NCI-H526 (cell line): Measurements from ENCODE around the gene MSANTD3.
"Not testable (repeated sequence)": the region's sequence is repeated elsewhere in the genome, so short reads cannot be mapped to it uniquely, and the experiment has no call there.

Experiments used
- DNase-seq, 2 experiments: peaks; one replicate each; lab custom pipeline; 2025; lab: John Stamatoyannopoulos, UW

MSANTD3 gene, protein sequence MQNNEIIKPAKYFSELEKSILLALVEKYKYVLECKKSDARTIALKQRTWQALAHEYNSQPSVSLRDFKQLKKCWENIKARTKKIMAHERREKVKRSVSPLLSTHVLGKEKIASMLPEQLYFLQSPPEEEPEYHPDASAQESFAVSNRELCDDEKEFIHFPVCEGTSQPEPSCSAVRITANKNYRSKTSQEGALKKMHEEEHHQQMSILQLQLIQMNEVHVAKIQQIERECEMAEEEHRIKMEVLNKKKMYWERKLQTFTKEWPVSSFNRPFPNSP

DNA sequence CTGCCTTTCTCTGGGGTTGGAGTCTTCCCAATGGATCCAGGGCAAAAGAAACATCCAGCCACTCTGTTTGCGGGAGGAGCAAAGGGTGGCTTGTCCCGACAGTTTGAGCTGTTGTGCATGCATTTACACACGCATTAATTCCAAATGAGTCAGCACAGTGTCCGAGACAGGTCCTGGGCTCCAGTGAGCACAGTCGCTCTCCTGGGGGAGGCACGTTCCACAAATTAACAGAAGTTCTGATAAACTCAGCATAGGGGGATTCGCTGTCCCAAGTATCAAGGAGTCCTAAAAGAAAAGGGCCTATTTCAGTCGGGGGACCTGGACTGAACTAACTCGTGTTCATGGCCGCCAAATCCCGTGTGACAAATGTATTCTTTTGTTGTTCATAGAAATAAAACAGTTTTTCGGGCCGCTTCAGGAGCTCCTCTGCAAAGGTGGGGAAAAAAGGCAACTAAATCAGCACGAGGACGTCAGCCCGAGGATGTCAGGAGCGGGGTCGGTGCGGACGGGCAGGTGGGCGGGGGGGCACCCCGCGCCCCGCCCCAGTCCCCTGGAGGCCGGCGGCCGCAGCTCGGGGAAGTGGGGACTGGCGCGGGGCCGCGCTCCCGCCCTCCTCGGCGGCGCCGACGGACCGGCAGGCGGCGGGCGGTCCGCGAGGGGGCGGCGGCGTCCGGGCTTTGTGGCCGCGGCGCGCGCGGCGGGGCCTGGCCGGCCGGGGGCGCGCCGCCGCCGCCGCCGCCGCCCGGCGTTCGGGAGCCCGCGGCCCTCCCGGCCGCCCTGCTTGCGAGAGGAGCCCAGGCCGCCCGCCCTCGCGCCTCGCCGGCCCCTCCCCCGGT lies at the start of gene MSANTD3:
Gene MSANTD3, plus strand, starts transcription at position 614 of the 836 bp plus-strand sequence. CDS start 14,796 bp downstream, outside the sequence.
- DNase-seq: peak; percentile 39 to 70

DNA sequence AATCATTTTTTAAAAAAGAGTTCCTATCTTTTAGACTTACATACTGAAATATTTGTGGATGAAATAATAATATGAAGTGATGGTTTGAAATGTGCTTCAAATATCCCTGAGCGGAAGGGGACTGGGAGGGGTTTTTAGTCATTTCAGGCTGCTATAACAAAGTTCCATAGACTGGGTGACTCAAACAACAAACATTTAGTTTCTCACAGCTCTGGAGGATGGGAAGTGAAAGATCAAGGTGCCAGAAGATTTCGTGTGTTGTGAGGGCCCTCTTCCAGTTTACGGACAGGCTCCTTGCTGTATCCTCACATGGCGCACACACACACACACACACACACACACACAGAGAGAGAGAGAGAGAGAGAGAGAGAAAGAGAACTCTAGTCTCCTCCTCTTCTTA lies 47.1 kb upstream of the MSANTD3 start:
- no peak for DNase-seq

DNA sequence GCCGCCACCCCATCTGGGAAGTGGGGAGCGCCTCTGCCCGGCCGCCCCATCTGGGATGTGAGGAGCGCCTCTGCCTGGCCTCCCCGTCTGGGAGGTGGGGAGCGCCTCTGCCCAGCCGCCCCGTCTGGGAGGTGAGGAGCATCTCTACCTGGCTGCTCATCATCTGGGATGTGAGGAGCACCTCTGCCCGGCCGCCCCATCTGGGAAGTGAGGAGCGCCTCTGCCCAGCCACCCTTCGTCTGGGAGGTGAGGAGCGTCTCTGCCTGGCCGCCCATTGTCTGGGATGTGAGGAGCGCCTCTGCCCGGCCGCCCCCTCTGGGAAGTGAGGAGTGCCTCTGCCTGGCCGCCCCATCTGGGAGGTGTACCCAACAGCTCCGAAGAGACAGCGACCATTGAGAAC lies 34.0 kb upstream of the MSANTD3 start:
- DNase-seq: not testable (repeated sequence)

DNA sequence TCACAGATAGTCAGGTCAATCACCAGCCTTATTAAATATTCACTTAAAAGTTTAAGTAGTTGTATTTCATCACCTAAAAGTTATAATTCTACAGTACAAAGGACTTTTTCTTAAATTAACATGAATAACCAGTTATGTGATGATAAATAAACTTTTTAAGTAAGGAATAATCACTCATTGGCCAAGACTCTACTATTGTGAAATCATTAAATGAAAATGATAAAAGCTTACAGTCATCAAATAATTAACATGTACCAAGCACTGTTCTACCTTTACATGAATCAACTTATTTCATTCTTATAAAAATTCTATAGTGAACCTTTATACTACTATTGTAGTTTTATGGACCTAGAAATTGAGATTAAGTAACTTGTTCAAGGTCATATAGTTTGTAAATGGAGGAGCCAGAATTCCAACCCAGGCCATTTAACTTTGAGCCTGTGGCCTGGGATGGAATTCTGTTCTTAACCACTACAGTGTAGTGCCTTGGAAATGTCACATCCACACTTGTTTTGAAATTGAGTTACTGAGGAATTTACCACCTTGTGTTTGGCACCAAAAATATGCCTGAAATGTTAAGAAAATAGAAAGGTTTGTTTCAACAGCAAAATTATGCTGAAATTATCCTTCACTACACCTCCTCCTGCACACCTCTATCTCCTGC lies 32.8 kb upstream of the MSANTD3 start:
- no peak for DNase-seq

DNA sequence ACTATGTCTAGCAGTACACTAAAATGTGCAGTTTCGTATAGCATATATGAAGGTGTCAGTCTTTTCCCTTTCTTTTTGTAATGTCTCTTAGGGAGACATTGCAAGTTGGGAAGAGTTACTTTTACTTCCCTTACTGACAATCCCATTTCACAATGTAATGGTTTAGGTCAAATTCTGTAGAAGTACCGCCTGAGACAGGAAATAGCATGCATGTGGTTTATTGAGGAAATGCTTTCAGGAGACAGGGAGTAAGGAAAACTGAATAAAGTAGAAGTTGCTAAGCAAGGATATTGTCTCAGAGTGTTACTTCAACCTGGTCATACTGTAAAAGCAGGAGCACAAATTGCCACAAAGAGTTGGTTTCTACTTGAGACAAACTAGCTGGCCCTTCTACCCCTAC lies 32.1 kb upstream of the MSANTD3 start:
- DNase-seq: no peak

DNA sequence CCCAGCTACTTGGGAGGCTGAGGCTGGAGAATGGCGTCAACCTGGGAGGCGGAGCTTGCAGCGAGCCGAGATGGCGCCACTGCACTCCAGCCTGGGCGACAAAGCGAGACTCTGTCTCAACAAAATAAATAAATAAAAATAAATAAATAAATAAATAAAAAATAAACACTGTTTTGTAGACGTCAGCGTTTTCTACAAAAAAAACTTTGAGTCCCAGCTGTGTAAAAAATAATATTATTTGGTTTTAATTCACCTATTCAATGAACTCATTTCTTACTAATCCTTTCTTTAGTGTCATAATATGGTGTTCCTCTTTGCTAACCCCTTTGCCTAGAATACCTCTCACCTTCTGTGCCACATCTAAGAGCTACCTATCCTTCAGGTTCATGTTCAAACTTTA lies 30.2 kb upstream of the MSANTD3 start:
- DNase-seq: no peak

DNA sequence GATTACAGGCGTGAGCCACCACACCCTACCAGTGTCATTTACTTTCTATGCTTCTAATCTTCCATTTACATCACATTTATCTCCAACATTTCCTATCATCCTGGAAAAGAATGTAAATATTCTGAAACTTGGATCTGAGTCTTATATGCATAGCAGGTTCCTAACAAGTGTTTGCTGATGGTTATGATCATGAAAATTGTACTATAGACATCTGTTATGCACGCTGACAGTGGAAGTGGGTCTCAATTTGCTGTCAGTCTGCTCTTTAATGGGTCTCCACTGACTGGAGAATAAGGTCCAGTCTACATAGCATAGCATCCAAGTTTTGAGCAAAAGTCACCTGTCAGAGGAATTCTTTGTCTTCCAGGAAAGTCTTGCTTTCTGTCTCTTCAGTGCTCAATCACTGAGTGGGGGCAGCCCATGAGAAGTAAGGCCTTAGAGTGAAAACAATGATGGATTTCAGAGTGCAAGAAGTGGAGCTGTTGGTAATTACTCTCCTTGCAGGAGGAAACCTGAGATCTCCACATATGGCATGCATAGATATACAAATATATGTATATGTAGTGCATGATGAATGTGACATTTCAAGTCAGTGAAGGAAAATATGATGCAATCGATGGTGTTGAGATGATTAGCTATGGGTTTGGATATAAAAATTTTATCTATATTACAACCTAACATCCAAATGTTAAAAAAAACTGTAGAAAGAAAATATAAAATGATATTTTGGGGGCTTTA lies 29.2 kb upstream of the MSANTD3 start:
- peak; percentile 40 to 67 for DNase-seq

DNA sequence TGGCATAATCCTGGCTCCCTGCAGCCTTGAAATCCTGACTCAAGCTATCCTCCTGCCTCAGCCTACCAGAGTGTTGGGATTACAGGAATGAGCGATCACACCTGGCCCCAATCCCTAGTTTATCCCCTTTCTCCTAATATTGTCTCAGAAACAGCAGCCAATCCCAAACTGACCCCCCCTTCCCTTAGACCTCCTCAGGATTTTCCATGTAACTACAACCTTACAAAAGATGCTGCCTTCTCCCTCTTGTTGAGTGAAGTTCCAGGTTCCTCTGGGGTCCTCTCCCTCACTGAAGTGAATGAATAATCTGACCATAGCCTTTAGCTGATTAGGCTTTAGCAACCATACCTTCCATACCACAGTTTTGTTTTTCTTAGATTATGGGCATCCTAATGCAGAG lies 25.9 kb upstream of the MSANTD3 start:
- DNase-seq: no peak

DNA sequence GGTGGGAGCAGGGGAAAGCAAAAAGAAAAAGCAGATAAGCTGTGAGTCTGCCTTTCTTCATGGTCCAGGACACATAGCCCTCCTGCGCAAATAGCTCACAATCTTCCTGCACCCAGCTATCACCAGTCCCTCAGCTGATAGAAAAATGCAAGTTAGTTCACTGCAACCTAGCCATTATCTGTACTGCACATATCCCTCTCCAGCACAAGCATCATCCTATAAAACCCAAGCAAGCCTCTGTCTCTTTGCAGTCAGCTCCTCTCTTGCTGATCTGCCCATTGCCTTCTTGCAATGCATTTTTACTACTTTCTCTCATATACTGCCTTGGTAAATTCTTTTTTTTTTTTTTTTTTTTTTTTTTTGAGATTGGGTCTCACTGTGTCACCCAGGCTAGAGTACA lies 20.0 kb upstream of the MSANTD3 start:
- no peak for DNase-seq

DNA sequence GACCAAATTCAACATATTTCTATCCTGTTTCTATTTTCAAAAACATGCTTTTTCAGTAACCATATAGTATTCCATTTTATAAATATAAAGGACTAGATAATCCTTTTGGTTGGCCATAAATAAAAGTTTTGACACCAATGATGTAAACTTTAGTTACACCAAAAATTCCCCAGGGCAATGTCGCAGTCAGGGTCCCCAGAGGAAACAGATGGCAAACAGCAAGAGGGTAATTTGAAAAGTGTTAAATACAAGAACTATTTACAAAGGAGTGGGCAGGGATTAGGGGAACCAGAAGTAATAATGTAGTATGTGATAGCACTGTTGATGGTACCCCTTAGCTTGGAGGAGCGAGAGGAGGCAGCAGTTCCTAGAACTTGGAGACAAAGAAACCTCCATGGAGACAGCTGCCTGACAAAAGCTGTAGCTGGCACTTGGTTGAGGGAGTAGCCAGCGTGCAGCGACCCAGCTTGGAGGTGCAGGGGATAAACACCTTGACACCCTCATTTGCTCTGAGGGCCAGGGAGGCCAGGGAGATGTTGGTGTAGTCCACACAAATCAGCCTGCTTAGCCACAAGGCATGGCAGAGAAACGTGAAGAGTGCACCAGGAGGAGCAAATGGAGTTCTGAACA lies 18.3 kb upstream of the MSANTD3 start:
- no peak for DNase-seq

DNA sequence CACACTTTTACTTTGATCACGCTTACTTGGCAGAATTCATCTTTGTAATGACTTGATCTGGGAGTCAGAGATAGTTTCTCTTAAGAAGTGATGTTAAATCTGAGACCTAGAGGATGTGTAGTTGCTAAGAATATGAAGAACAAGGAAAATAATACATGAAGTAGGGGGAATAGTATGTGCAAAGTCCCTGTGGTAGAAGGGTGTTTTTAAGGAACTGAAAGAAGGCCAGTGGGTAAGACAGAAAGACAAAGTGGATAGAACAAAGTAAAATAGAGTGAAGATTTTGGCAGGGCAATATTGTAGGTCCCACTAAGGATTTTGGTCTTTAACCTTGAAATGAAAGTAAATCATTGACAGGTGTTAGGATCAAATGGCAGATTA lies 17.8 kb upstream of the MSANTD3 start:
- DNase-seq: no peak

DNA sequence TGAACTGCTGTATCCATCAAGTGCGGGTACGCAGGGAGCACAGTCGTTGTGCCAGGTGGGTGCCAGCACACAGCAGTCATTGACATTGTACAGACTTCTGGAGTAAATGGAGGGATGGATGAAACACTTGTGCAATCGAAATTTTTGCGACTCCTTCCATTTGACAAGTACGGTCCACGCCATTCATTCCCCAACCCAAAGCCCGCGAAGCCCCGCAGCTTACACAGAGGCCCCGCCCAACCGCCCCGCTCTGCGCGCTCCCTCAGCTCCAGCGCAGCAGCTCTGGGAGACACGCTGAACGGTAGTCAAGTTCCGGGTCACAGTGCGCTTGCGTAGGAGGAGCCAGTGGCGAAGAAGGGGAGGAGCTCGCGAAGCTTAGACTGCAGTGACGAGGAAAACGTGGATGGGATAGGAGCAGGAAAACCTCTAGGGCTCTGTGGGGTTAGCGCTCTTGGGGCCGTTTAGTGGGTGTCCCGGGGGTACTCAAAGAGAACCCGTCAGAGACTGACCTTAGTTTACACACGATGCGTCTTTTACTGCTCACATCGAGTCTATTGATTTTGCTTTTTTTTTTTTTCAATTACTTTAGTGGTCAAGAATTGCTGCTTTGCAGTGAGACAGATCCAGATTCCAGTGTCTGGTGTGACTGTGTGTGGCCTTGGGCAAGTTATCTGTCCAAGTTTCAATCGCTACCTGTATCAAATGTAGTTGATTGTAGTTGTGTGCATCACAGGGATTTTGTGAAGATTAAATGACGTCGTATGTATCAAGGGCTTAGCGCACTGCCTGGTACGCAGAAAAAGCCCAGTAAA lies 15.3 kb upstream of the MSANTD3 start:
- DNase-seq: peak; percentile 81 to 93

DNA sequence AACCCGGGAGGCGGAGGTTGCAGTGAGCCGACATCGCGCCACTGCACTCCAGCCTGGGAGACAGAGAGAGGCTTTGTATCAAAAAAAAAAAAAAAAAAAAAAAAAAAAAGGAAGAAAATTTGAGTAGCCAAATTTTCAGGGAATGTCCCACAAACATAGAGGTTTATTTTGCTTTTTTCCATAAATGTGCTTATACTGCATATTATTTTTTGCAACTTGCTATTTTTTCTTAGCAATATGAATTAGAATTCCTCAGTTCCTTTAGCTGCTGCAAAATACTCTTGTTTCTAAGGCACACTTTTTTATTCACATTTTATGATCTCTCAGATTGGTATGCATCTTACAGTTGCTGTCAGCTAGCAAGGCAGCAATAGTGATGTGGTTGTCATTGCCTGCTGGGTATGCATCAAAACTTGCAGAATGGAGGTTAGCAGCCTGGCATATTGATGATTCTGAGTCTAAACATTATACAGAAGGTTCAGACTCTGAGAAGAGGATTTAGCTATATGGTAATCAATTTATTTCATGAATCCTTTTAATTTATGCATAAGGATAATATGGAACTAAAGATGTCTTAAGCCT lies 13.0 kb upstream of the MSANTD3 start:
- no peak for DNase-seq

DNA sequence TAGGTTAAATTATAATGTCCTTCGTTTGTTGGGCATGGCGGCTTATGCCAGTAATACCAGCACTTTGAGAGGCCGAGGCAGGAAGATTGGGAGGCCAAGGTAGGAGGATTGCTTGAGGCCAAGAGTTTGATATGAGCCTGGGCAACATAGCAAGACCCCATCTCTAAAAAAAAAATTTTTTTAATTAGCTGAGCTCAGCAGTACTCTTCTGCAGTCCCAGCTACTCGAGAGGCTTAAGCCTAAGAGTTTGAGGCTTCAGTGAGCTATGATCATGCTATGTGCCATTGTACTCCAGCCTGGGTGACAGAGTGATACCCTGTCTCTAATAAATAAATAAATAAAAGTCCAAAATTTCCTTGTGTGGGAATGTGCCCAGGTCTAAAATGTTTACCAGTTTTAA lies 9.1 kb upstream of the MSANTD3 start:
- DNase-seq: no peak

DNA sequence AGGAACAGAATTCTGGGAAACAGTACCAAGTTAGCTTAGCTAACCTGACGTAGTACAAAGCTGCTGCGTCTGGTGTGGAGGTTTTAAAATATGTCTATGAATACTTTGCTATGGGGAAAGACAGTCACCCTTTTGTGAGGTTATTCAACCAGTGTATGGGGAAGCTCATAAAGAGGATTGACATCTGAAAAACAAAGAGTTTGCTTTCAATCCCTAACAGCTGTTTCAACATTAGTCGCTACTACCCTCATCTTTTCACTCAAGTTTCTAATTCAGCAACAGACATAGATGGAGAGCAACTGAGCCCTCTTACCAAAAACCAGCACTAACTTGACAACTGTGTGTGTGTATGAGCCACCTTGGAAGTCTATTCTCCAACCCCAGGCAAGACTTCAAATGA lies 7.8 kb upstream of the MSANTD3 start:
- DNase-seq: no peak

DNA sequence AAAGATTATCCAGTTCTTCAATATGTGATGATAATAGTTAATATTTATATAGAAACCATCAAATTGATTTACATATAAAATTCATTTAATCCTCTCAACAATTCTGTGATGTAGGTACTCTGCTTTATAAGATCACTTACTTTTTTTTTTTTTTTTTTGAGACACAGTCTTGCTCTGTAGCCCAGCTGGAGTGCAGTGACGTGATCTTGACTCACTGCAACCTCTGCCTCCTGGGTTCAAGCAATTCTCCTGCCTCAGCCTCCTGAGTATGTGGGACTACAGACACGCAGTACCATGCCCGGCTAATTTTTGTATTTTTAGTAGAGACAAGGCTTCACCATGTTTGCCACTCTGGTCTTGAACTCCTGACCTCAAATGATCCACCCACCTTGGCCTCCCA lies 5.8 kb upstream of the MSANTD3 start:
- not testable (repeated sequence) for DNase-seq

DNA sequence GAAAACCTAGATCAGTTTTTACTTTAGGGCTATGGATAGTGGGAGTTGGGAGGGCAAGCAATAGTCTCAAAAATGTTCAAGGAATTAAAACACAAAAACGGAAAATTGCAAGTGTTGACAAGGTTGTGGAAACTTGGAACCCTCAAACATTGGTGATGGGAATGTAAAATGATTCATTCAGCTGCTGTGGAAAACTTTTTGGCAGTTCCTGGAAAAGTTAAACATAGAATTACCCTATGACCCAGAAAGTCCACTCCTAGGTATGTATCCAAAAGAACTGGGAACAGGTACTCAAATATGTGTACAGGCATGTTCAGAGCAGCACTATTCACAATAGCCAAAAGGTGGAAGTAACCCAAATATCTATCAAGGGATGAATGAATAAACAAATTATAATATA lies 1.2 kb upstream of the MSANTD3 start:
- no peak for DNase-seq

DNA sequence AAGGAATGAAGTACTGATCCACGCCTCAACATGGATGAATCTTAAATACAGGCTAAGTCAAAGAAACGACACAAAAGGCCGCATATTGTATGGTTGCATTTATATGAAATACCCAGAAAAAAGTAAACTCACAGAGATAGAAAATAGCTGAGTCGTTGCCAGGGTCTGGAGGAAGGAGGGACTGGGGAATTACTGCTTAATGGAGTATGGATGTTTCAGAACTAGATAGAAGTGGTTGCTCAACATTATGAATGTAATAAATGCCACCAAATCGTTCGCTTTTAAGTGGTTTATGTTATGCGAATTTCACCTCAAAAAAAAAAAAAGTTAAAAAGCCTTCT lies 784 bp upstream of the MSANTD3 start:
- DNase-seq: peak in 1 of 2 experiments; percentile 43

DNA sequence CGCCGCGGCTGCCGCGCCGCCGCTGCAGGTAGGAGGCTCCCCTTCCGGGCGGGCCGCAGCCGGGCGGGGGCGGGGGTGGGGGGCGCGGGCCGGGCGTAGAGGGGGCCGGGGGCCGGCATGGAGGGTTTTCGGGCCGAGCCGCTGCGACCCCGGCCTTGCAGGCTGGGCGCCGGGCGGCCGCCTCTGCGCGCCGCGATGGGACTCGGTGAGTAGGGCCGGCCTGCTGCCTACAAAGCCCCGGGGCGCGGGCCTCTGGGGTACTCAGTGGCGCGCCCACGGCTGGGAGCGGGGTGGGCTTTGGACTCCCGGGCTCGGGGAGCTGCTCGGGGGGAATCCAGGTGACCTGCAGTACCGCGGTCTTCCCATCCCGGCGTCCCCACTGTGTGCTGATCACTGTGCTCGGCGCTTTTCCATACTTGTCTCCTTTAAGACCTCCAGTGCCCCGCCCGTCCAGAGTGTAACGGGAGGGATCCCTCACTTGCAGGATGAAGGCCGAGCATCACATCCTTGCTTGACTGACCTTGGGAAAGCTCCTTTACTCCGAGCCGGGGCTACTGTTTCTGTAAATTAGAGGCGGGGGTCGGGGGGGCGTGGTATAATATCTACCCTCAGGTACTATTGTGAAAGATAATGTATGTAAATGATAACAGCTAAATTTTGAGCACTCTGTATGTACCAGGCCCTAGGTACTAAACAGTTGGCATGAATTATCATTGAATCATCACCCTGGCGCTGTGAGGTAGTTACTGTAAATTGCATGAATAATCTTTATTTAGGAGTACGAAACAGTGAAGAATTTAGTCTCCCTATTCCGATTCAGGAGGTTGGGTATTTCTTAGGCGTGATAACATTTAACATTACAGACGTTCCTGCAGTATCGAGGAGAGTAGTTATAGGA lies 672 bp downstream of the MSANTD3 start:
- DNase-seq: peak; percentile 50 to 70
